GM13976 (cell line): Measurements from ENCODE around the gene PTCD3.

Source experiments
- DNase-seq: peaks from one replicate; pipeline ENCODE4 v3.0.0; 2012; ENCODE audit warnings: low spot score
- in situ Hi-C: fragments of 300-500 bp; cut with MboI; formaldehyde crosslinking; loops from one replicate; pipeline ENCODE4 v1.12.0; 2022; ENCODE audit warnings: low sequenced_read_pairs, mixed read lengths, inconsistent platforms; ENCODE audit not compliant: unreplicated experiment
- TF ChIP-seq, protein P1 (sequence below): IDR thresholded peaks from 2 replicates; pipeline ENCODE4 v1.5.1; 2012; ENCODE audit warnings: borderline replicate concordance, mild to moderate bottlenecking; ENCODE audit not compliant: insufficient read depth; ENCODE audit errors: extremely low read depth, missing control alignments, control extremely low read depth

PTCD3 gene

DNA sequence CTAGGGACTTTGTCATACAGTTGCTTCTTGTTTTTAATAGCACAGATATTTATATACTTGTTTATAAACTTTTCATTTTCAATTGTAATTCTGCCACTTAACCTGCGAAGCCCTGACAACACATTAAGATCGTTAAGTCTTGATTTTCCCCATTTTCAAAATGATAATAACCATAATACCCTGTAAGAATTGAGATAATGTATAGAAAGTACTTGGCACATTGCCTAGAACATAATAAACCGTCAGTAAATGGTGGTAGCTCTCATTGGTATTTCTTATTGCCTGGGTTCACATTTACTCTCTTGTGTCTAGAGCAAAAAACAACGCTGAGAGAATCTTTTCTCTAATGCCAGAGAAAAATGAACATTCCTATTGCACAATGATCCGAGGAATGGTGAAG, 18.6 kb downstream of the PTCD3 start:
- TF ChIP-seq, protein P1, sequence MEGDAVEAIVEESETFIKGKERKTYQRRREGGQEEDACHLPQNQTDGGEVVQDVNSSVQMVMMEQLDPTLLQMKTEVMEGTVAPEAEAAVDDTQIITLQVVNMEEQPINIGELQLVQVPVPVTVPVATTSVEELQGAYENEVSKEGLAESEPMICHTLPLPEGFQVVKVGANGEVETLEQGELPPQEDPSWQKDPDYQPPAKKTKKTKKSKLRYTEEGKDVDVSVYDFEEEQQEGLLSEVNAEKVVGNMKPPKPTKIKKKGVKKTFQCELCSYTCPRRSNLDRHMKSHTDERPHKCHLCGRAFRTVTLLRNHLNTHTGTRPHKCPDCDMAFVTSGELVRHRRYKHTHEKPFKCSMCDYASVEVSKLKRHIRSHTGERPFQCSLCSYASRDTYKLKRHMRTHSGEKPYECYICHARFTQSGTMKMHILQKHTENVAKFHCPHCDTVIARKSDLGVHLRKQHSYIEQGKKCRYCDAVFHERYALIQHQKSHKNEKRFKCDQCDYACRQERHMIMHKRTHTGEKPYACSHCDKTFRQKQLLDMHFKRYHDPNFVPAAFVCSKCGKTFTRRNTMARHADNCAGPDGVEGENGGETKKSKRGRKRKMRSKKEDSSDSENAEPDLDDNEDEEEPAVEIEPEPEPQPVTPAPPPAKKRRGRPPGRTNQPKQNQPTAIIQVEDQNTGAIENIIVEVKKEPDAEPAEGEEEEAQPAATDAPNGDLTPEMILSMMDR, result no peak
- DNase-seq, result no peak
- in situ Hi-C loops, result no loop called here

DNA sequence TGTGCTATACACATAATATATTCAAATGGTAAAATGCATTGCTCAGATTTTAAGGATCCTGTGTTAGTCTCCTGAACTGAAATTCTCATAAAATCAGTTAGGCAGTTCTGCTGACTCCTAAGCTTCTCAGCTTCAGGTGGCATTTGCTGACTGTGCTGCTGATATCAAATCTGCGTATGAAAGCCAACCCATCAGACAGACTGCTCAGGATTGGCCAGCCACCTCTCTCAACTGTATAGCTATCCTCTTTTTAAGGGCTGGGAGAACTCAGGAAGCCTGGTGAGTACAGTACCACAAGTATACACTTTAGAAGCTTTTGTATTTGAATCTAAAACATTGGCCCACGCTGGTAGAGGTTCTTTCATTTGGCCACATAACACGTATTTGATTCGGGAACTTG, 28.7 kb downstream of the PTCD3 start:
- no peak for DNase-seq
- TF ChIP-seq, protein P1, result no peak
- in situ Hi-C loops, result no loop called here

GRCh38 chr2:86135653-86136052, 29.6 kb downstream of the PTCD3 start:
- in situ Hi-C loops, result no loop called here
- TF ChIP-seq, protein P1, result no peak
- DNase-seq, result no peak

GRCh38 chr2:86136141-86136540, 30.1 kb downstream of the PTCD3 start:
- TF ChIP-seq, protein P1, result no peak
- DNase-seq, result no peak
- in situ Hi-C loops, result no loop called here

GRCh38 chr2:86138736-86139625, 32.9 kb downstream of the PTCD3 start:
- in situ Hi-C loops, result no loop called here
- no peak for DNase-seq
- TF ChIP-seq, protein P1, result no peak

- TF ChIP-seq, protein P1, result no peak
- in situ Hi-C loops, result no loop called here
- DNase-seq, result no peak
These were observed 33.9 kb downstream of the PTCD3 start for GRCh38 chr2:86139981-86140380.
